Measurements from ENCODE around the gene REXO1. TPM values are rescaled to one million over a fixed set of nuclear protein-coding genes. Genes with fewer than 3 reads are reported as not detected.

Gene REXO1
- total and polyA plus RNA-seq, 2 of the 8 experiments (the other 6 are each of a cell fraction or from before 2014, with no cell fraction given) = 42.4 to 44.3 TPM

DNA sequence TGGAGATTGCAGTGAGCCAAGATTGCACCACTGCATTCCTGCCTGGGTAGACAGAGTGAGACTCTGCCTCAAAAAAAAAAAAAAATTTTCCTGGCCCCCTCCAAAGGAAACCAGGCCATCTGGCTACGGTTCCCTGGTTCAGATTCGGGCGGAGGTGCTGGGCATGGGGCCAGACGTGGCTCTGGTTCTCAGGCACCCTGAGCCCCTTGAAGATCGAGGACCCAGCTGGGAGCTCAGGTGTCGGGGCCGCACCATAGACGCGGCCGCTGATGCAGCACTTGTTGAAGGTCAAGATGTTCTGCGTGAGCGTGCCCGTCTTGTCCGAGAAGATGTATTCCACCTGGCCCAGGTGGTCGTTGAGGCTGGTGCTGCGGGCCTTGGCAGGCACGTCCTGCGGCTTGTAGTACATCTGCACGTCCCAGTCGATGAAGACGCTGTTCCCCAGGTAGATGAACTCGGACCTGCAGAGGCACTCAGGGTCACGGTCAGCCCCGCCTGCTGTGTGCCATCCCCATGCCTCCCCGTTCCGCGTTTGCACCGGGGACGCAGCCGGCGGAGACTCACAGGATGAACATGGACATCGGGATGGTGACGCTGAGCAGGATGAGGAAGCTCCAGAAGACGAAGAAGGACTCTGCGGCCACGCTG is 48.5 kb downstream of the REXO1 start:
- H2BK120ac ChIP-seq (replicated peaks; ENCODE audit: low read depth, low read length) = no peak overlapping the region
- DNase-seq (ENCODE audit: low read depth in 1 of 2, low spot score in 2 of 2) (no peak), FAIRE-seq (no peak)
- H3K4ac ChIP-seq (replicated peaks; ENCODE audit: insufficient read length, low read depth, low read length) = no peak overlapping the region
- H3K79me1 ChIP-seq (ENCODE audit: low read depth, low read length) = no peaks in the 10 kb centered on the region
- H3K4me2 ChIP-seq (ENCODE audit: insufficient read depth in 1 of 2, low read depth in 2 of 2, low read length in 2 of 2) = no peak overlapping the region
- no peaks in the 10 kb centered on the region for H3K9me3 ChIP-seq (ENCODE audit: insufficient read depth in 2 of 2, low read depth in 1 of 2, low read length in 1 of 2)
- peak overlapping the region; percentile 69; the same call in 1 of the 2 replicates for H4K8ac ChIP-seq (ENCODE audit: extremely low read depth, insufficient read depth, low read length)
- H2BK12ac ChIP-seq (ENCODE audit: low read depth, low read length) = no peak overlapping the region
- no peak overlapping the region for H2BK15ac ChIP-seq (ENCODE audit: low read length)
- no peak overlapping the region for H4K5ac ChIP-seq (ENCODE audit: insufficient read length, low read depth, low read length)
- WGBS, 2 experiments (ENCODE audit: extremely low coverage in 1 of 2, insufficient coverage in 1 of 2, insufficient read length in 1 of 2, insufficient replicate concordance in 2 of 2, low coverage in 1 of 2, low lambda C conversion rate in 2 of 2, missing lambda C conversion rate in 1 of 2) = 93% methylated on average over 31 of the region's 36 CpGs; no CpG with 5 or more reads in 1 of the 2 experiments
- H3K36me3 ChIP-seq (ENCODE audit: control insufficient read depth in 2 of 4, insufficient read depth in 4 of 4, low read length in 3 of 4) = no peaks in the 10 kb centered on the region
- no peak overlapping the region for H3K18ac ChIP-seq (ENCODE audit: extremely low read depth, low read length)
- no peak overlapping the region for H3K9ac ChIP-seq (replicated peaks in 1 of 4; ENCODE audit: extremely low read depth in 1 of 4, low read depth in 3 of 4, low read length in 3 of 4)
- H3K23ac ChIP-seq (ENCODE audit: insufficient read length) = no peak overlapping the region
- H2AFZ ChIP-seq (ENCODE audit: low read length) = no peak overlapping the region
- H3K4me1 ChIP-seq (replicated peaks in 1 of 4; ENCODE audit: control insufficient read depth in 3 of 4, insufficient read depth in 4 of 4, low read length in 3 of 4) = peaks cover 0 to 7% (median under 1%) of the 10 kb centered on the region in 4 experiments; a peak in 5 of 7 replicates
- H4K20me1 ChIP-seq (replicated peaks in 1 of 2; ENCODE audit: control insufficient read depth in 1 of 2, insufficient read depth in 2 of 2, low read length in 2 of 2) = no peaks in the 10 kb centered on the region
- no peak overlapping the region for H2BK20ac ChIP-seq (ENCODE audit: low read length)
- no peak overlapping the region for H3K27ac ChIP-seq (ENCODE audit: low read depth, low read length)
- H3K4me3 ChIP-seq (ENCODE audit: extremely low read depth in 1 of 4, insufficient read depth in 2 of 4, low read depth in 3 of 4, low read length in 4 of 4) = no peak overlapping the region
- no peak overlapping the region for H3K56ac ChIP-seq (replicated peaks; ENCODE audit: insufficient read length, low read depth, low read length)
- H3K14ac ChIP-seq (ENCODE audit: insufficient read length) = no peak overlapping the region
- ChIA-PET CTCF (ENCODE audit: partially characterized antibody) (interaction anchor here (1.2 to 10.7 kb wide), 5 partner anchors 10 to 127 kb away, joined by 4 to 150 read pairs (median 73); partner anchors contain the start of gene ATP8B3), POLR2A (ENCODE audit: partially characterized antibody) (interaction anchor here (1.2 kb wide), 2 partner anchors 16 to 28 kb away, joined by 3 to 4 read pairs; no protein-coding TSS in a partner anchor)
- H4K91ac ChIP-seq (replicated peaks; ENCODE audit: insufficient read length, low read length) = no peak overlapping the region
- no peak overlapping the region for H2BK5ac ChIP-seq (ENCODE audit: low read depth, low read length)
- no peak overlapping the region for H2AK5ac ChIP-seq (ENCODE audit: low read depth, low read length)
- no peaks in the 10 kb centered on the region; the same call in 1 of the 2 replicates for H3K23me2 ChIP-seq (ENCODE audit: low read depth, low read length)
- H3K27me3 ChIP-seq (replicated peaks in 1 of 4; ENCODE audit: control insufficient read depth in 3 of 4, extremely low read depth in 1 of 4, insufficient read depth in 3 of 4, low read length in 3 of 4) = peaks cover 0 to 3% (median under 1%) of the 10 kb centered on the region in 4 experiments; a peak in 2 of 7 replicates
- no peaks in the 10 kb centered on the region for H3K79me2 ChIP-seq (ENCODE audit: control insufficient read depth in 1 of 2, insufficient read depth in 2 of 2, low read length in 2 of 2)
- no peak for TF ChIP-seq EGR1 (IDR thresholded peaks at IDR 0.05; ENCODE audit: borderline replicate concordance, low read depth, low read length)
- no peak for TF ChIP-seq BACH1 (IDR thresholded peaks at IDR 0.05; ENCODE audit: low read length)
- TF ChIP-seq PHF8 (conservative IDR thresholded peaks at IDR 0.05; ENCODE audit: low read depth, low read length) = no peak
- no peak for TF ChIP-seq CTBP2 (IDR thresholded peaks at IDR 0.05; ENCODE audit: borderline replicate concordance, insufficient read depth, insufficient read length, low read length)
- TF ChIP-seq GABPA (IDR thresholded peaks at IDR 0.05; ENCODE audit: borderline replicate concordance, insufficient read depth, low read length) = no peak
- no peak for TF ChIP-seq HDAC6 (IDR thresholded peaks at IDR 0.05; ENCODE audit: low read depth, low read length)
- TF ChIP-seq, protein P1, sequence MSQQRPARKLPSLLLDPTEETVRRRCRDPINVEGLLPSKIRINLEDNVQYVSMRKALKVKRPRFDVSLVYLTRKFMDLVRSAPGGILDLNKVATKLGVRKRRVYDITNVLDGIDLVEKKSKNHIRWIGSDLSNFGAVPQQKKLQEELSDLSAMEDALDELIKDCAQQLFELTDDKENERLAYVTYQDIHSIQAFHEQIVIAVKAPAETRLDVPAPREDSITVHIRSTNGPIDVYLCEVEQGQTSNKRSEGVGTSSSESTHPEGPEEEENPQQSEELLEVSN (IDR thresholded peaks at IDR 0.05) = no peak
- no peak for TF ChIP-seq POU5F1 (IDR thresholded peaks at IDR 0.05; ENCODE audit: low read depth, low read length)
- no peak for TF ChIP-seq FOSL1 (IDR thresholded peaks at IDR 0.05; ENCODE audit: insufficient read depth, low read depth, low read length)
- TF ChIP-seq HDAC2 (IDR thresholded peaks at IDR 0.05; ENCODE audit: borderline replicate concordance in 1 of 2, low read depth in 2 of 2, low read length in 2 of 2) = no peak
- TF ChIP-seq CEBPB (IDR thresholded peaks at IDR 0.05; ENCODE audit: low read depth, low read length) = no peak

Data from H1 (cell line).